ENCODE measurements around the gene VSTM5. TPM values are rescaled to one million over a fixed set of nuclear protein-coding genes. Genes with fewer than 3 reads are reported as not detected.

The VSTM5 gene
- total RNA-seq, 2 experiments from 2014 or later, result not detected

DNA sequence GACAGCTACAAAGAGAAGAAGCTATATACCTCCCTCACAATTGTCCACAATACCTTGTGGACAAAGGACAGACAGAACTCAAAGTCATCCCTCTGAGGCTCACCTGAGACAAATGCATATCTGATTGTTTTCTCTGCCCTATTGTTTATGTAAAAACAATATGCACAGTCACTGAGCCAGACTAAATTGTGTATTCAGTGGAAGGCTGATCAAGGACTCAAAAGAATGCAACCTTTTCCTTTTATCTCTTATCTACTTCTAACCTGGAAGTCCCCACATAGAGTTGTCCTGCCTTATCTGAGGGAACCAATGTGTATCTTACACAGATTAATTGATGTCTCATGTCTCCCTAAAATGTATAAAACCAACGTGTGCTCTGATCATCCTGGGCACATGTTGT lies 80.3 kb downstream of the VSTM5 start:
- ATAC-seq (no peak), DNase-seq (no peak)
- Mint-ChIP-seq H3K4me3 (no peak overlapping the region), H3K36me3 (peaks cover 19% of the 10 kb centered on the region), H3K27me3 (no peaks in the 10 kb centered on the region), H3K4me1 (no peaks in the 10 kb centered on the region), H3K27ac (no peak overlapping the region), H3K9me3 (ENCODE audit: low read depth) (peaks cover 9% of the 10 kb centered on the region)
- CTCF ChIA-PET, result interaction anchor here (1.4 kb wide), 1 partner anchor 14 kb away, joined by 4 read pairs; the partner anchor contains the start of gene MED17

Other genes with a start within 250 kb of the VSTM5 start
- 10 to 100 TPM; 29.5 to 34.2 TPM for gene CEP295, start 188.9 kb downstream of the VSTM5 start, total RNA-seq
- gene TAF1D, start 109.1 kb downstream of the VSTM5 start, total RNA-seq, result 100 to 1,000 TPM; 201 to 221 TPM
- 10 to 100 TPM; 17.1 to 18.3 TPM for gene C11orf54, start 108.9 kb downstream of the VSTM5 start, total RNA-seq
- 10 to 100 TPM; 38.8 to 47.2 TPM for gene MED17, start 66.3 kb downstream of the VSTM5 start, total RNA-seq
- gene HEPHL1, start 170.7 kb upstream of the VSTM5 start, total RNA-seq, result not detected

Data from activated CD8-positive, alpha-beta memory T cell treated with anti-CD3 and anti-CD28 coated beads, Interleukin-2, amount 10 ng/mL, durations not matched to agents 7 days and 5 days (primary cell).